HG03108 (cell line): ENCODE data around the gene MARF1.
A peak's percentile ranks its signal among the peaks of the same experiment; 100 is the strongest.
"Not testable (repeated sequence)": the region's sequence is repeated elsewhere in the genome, so short reads cannot be mapped to it uniquely, and the experiment has no call there.

Experiments used
- ATAC-seq: cut with Tn5 transposase; IDR thresholded peaks from one replicate; pipeline ENCODE4 v1.9.1; 2021; ENCODE audit warnings: moderate library complexity; ENCODE audit not compliant: unreplicated experiment

MARF1 gene, protein sequence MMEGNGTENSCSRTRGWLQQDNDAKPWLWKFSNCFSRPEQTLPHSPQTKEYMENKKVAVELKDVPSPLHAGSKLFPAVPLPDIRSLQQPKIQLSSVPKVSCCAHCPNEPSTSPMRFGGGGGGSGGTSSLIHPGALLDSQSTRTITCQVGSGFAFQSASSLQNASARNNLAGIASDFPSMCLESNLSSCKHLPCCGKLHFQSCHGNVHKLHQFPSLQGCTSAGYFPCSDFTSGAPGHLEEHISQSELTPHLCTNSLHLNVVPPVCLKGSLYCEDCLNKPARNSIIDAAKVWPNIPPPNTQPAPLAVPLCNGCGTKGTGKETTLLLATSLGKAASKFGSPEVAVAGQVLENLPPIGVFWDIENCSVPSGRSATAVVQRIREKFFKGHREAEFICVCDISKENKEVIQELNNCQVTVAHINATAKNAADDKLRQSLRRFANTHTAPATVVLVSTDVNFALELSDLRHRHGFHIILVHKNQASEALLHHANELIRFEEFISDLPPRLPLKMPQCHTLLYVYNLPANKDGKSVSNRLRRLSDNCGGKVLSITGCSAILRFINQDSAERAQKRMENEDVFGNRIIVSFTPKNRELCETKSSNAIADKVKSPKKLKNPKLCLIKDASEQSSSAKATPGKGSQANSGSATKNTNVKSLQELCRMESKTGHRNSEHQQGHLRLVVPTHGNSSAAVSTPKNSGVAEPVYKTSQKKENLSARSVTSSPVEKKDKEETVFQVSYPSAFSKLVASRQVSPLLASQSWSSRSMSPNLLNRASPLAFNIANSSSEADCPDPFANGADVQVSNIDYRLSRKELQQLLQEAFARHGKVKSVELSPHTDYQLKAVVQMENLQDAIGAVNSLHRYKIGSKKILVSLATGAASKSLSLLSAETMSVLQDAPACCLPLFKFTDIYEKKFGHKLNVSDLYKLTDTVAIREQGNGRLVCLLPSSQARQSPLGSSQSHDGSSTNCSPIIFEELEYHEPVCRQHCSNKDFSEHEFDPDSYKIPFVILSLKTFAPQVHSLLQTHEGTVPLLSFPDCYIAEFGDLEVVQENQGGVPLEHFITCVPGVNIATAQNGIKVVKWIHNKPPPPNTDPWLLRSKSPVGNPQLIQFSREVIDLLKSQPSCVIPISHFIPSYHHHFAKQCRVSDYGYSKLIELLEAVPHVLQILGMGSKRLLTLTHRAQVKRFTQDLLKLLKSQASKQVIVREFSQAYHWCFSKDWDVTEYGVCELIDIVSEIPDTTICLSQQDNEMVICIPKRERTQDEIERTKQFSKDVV (N-terminal part only)

DNA sequence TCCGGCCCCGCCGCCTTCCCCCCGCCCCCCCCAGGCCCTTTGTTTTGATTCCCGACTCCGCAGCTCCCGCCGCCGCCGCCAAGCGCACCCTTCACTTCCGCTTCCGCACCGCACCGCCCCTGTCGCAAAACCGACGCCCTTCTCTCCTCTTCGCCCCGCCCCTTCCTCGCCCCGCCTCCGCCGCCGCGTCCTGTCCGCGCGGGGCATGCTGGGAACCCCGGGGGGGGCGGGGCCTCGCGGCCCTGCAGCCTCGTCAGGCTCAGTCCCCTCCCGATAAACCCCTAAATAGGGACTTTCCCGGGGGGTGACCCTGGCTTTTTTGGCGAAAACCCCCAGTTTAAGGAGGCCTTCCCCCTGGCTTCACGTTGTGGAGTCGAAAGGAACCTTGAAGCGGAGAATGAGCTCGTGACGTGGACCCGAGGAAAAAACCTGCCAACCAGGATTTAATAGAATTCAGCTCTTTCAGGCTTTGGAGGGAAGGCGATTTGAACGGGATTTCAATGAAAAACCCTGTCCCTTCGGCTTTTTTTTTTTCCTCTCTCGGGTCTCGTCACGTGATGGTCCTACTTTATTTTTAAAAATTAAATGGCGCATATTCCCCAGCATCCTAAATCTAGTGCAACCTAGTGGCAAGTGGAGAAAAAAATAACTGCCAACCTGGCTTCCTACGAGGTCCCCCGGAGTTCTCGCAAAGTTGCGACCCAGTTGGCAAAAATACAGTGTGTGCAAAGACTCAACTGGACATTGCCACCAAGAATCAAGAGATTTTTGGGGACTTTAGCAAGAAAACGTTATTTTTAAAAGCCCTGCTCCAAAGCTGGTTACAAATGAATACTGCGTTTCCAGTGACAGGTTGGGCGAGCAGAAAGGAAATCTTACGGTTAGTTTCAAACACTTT is at the start of gene MARF1:
Gene MARF1 (minus strand): TSS at position 107 of the 898 bp plus-strand sequence. CDS start 3,921 bp downstream, outside the sequence.
- peak; percentile 37 for ATAC-seq

DNA sequence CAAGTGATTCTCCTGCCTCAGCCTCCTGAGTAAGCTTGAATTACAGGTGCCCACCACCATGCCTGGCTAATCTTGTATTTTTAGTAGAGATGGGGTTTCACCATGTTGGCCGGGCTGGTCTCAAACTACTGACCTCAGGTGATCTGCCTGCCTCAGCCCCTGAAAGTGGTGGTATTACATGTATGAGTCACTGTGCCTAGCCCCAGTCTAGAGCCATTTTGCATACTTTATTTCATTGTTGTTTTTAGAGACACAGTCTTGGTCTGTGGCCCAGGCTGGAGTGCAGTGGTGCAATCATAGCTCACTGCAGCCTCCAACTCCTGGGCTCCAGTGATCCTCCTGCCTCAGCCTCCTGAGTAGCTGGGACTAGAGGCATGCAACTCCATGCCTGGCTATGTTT is 49.6 kb upstream of the MARF1 start:
- ATAC-seq = not testable (repeated sequence)

DNA sequence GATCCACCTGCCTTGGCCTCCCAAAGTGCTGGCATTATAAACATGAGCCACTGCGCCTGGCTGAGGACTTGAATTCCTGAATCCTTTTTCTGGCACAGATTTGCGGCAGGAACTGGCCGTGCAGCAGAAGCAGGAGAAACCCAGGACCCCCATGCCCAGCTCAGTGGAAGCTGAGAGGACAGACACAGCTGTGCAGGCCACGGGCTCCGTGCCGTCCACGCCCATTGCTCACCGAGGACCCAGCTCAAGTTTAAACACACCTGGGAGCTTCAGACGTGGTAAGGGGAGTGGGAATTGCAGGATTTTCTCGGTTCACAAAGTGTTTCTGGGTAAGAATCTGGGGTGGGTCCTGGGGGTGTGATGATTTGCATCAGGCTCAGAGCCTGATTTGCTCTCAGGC is 48.1 kb upstream of the MARF1 start:
- no peak for ATAC-seq

DNA sequence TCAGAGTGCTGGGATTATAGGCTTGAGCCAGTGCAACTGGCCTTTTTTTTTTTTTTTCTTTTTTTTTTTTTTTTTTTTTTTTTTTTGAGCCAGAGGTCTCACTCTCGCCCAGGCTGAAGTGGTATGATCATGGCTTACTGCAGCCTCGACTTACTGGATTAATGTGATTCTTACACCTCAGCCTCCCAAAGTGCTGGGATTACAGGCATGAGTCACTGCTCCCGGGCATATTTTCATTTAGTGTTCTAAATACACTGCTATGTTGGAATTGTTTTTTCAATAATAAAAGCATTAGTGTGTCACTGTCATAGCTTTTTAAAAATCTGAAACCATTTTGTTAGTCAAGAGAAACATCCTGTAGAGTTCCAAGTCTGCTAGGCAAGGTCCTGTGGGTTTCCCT is 47.3 kb upstream of the MARF1 start:
- no peak for ATAC-seq

DNA sequence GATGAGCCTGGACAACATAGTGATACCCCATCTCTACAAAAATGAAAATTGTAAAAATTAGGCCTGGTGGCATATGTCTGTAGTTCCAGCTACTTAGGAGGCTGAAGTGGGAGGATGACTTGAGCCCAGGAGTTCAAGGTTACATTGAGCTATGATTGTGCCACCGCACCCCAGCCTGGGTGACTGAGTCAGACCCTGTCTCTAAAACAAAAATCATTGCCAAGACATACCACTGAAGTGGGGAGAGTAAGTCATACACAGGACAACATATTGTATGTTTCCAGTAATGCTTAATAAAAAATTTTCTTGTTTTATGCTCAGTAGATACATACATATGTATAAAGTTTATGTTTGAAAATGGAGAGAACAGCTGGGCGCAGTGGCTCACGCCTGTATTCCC is 46.3 kb upstream of the MARF1 start:
- ATAC-seq = no peak

DNA sequence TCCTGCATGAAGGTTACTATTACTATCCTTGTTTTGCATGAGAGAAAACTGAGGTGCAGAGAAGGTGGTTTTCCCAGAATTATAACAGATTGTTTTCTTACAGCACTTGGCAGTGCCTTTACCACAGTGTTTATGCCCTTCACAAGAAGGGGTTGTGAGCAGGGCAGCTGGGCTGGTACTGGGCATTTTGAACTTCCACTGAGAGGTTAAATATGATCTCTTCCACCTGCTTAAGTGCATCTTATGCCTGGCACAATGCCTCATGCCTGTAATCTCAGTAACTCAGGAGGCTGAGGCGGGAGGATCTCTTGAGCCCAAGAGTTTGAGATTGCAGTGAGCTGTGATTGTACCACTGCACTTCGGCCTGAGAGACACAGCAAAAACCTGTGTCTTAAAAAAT is 43.3 kb upstream of the MARF1 start:
- ATAC-seq = no peak

DNA sequence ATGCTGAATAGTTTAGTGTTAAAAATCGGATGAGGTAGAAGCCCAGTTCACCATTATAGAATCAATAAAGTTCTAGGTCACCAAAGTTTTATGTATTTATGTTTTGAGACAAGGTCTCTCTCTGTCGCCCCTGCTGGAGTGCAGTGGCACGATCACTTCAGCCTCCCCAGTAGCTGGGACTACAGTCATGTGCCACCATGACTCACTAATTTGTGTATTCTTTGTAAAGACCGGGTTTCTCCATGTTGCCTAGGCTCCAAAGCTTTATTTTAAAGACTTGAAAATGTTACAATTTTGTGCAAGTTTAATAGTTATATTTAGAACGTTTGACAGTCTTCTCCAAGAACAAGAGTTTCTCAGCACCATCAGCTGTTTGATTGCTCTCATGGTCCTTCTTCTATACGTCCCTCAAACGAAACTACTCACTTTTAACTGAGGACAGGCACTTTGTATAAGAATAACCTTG is 39.2 kb upstream of the MARF1 start:
- no peak for ATAC-seq

DNA sequence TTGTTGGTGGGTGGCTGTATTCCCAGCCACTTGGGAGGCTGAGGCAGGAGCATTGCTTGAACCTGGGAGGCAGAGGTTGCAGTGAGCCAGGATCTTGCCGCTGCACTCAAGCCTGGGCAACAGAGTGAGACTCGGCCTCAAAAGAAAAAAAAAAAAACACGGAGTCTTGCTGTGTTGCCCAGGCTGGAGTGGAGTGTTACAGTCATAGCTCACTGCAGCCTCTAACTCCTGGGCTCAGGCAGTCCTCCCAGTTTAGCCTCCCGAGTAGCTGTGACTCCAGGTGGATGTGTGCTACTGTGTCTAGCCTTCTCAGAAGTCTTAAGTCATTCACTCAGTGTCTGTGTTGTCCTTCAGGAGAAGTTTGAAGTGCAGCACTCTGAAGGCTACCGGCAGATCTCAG is 34.5 kb upstream of the MARF1 start:
- ATAC-seq = no peak

DNA sequence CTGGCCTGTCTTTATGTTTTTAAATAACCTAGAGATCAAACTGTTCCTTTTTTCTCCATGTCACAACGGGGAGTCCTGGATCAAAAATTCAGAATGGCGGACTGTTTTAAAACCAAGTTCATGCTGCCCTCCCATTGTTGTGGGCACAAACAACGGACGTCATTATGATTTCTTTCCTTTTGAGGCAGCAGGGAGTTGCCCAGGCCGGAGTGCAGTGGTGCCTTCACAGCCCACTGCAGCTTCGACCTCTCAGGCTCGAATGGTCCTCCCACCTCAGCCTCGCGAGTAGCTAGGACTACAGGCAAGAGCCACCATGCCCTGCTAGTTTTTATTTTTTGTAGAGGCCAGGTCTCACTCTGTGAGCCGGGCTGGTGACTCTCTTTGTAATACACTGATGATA is 33.6 kb upstream of the MARF1 start:
- ATAC-seq = no peak

DNA sequence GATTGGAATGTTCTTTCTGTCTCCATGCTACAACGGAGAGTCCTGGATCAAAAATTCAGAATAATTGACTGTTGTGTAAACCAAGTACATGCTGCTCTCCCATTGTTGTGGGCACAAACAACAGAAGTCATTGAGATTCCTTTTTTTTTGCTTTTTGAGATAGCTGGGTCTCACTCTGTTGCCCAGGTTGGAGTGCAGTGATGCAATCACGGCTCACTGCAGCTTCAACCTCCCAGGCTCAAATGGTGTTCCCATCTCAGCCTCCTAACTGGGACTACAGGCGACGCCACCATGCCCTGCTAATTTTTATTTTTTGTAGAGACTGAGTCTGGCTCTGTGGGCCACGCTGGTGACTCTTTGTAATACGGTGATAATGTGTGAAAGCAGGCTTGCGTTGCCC is 31.6 kb upstream of the MARF1 start:
- ATAC-seq = no peak

DNA sequence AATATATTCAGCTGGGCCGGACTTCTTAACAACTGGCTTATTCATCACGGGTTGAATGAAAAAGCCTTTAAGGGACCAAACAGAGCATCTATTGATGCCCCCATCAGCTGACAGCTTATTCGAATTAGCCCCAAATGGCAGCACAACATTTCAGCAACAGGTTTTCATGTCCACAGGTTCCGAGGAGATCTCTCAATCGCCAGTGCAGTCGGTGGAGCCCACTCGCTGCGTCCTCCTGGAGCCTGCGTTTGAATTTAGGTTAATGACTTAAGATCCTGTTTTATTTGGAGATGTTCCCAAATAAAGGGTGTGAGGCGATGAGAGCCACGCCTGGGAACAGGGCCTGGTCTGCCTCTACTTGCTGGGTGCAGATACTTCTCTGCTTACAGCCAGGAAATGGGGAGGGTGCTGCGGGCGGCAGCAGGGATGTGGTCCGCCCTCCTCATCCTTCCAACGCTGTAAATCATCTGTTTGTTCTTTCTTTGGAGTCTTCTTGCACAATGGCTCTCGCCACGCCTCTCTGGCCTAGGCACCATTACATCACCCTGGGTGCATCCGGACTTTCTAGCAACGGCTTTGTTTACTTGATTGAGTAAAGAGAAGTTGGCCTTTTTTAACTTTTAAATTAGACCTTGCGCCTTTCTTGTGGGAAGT is 29.7 kb upstream of the MARF1 start:
- no peak for ATAC-seq

DNA sequence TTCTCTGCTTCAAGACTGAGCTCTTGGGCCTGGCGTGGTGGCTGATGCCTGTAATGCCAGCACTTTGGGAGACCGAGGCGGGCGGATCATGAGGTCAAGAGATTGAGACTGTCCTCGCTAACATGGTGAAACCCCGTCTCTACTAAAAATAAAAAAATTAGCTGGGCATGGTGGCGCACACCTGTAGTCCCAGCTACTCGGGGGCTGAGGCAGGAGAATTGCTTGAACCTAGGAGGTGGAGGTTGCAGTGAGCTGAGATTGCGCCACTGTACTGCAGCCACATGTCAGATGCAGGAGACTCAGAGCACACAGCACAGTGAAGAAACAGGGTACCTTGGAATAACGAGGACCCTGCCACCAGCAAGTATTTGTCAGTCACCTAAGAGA is 29.2 kb upstream of the MARF1 start:
- not testable (repeated sequence) for ATAC-seq

DNA sequence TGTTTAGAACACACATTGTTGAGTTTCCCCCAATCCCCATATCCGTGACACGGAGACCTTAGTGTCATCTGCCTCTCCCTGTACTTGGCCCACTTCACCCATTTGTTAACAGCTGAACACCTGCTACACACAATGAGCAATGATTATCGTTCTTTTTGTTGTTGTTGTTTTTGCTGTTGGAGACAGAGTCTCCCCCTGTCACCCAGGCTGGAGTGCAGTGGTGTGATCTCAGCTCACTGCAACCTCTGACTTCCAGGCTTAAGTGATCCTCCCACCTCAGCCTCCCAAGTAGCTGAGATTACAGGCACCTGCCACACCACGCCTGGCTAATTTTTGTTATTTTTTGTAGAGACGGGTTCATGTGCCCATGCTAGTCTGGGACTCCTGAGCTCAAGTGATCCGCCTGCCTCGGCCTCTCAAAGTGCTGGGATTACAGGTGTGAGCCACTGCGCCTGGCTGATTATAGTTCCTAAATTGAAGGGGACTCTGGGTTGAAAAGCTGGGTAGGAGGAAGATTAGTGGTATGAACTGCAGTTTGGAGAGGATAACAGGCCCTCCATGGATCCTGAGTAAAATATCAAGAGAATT is 28.7 kb upstream of the MARF1 start:
- ATAC-seq = no peak

DNA sequence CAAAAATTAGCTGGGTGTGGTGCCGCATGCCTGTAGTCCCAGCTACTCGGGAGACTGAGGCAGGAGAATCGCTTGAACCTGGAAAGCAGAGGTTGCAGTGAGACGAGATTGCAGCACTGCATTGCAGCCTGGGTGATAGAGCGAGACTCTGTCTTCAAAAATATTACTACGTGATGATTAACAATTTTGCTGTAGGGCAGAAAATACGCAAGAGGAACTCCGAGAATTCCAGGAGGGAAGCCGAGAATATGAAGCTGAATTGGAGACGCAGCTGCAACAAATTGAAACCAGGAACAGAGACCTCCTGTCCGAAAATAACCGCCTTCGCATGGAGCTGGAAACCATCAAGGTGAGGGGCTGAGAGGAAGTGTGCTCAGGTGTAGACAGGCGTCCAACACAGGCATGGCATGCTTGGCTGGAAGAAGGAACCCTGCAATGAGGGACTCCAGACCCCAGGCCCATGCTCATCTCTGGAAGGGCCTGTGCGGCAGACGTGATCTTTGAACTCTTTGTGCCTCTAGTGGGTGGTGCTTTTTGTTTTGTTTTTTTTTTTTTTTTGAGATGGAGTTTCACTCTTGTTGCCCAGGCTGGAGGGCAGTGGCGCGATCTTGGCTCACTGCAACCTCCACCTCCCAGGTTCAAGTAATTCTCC is 24.3 kb upstream of the MARF1 start:
- no peak for ATAC-seq

DNA sequence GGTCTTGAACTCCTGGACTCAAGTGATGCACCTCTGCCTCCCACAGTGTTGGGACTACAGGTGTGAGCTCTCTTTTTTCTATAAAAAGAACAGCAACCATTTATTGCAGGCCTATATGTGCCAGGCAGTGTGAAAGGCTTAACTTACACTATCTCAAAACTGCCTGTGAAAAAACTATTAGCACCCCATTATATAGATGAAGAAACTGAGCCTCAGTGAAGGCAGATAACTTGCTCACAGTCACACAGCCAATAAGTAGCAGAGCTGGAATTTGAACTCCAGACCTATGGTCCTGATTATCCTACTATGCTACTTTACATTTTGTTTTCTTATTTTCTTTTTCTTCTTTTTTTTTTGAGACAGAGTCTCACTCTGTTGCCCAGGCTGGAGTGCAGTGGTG is 22.2 kb upstream of the MARF1 start:
- no peak for ATAC-seq

DNA sequence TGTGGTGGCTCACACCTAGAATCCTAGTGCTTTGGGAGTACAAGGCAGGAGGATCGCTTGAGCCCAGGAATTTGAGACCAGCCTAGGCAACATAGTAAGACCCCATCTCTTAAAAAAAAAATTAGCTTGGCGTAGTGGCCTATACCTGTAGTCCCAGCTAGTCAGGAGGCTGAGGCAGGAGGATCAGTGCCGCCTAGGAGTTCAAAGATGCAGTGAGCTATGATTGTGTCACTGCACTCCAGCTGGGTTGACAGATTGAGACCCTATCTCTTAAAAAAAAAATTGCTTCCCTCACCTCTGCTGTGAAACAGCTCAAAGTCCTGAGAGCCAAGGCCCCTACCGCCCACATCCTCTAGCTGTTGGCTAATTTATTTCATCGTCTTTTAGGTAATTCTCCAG is 17.2 kb upstream of the MARF1 start:
- no peak for ATAC-seq

DNA sequence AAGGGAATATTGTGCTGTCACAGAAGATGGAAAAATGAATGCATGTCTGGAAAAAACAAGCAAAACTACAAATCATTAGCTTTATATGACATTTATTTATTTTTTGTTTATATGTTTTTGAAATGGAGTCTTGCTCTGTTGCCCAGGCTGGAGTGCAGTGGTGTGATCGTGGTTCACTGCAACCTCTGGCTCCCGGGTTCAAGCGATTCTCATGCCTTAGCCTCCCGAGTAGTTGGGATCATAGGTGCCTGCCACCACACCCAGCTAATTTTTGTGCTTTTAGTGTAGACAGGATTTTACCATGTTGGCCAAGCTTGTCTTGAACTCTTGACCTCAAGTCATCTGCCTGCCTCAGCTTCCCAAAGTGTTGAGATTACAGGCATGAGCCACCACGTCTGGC is 15.6 kb upstream of the MARF1 start:
- no peak for ATAC-seq

DNA sequence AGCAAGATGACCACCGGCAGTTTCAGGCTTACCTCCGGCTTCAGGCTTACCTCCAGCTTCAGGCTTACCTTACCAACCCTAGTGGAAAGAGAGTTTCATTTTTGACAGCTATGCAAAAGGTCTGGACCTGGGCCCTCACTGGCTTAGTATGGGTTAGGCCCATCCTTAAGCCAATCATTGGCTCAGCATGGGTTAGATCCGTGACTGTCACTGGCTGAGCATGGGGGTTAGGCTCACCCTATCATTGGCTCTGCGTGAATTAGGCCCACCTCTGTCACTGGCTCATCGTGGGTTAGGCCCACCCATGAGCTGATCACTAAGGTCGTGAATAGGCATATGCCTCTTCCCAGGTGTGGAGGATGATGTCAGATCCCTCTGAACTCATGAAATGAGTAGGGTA is 15.2 kb upstream of the MARF1 start:
- ATAC-seq = no peak

DNA sequence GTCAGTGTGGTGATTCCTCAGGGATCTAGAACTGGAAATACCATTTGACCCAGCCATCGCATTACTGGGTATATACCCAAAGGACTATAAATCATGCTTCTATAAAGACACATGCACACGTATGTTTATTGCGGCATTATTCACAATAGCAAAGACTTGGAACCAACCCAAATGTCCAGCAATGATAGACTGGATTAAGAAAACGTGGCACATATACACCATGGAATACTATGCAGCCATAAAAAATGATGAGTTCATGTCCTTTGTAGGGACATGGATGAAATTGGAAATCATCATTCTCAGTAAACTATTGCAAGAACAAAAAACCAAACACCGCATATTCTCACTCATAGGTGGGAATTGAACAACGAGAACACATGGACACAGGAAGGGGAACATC is 12.6 kb upstream of the MARF1 start:
- not testable (repeated sequence) for ATAC-seq
